Ectodermal cell (in vitro differentiated cells): ENCODE measurements around the gene EXOC2.

ENCODE experiments used
- H3K27ac ChIP-seq: 2 replicates; pipeline ENCODE4 v1.7.0; 2013; ENCODE audit warnings: mild to moderate bottlenecking, low read depth, low read length; ENCODE audit not compliant: insufficient read depth, poor library complexity, severe bottlenecking
- H3K27me3 ChIP-seq: 2 replicates; pipeline ENCODE4 v1.7.0; 2013; ENCODE audit warnings: mild to moderate bottlenecking, low read length; ENCODE audit not compliant: insufficient read depth, control insufficient read depth, poor library complexity, severe bottlenecking
- H3K36me3 ChIP-seq: one replicate; pipeline ENCODE4 v1.7.0; 2013; ENCODE audit warnings: low read length; ENCODE audit not compliant: control insufficient read depth, insufficient read depth
- H3K4me1 ChIP-seq: one replicate; pipeline ENCODE4 v1.7.0; 2013; ENCODE audit warnings: low read length; ENCODE audit not compliant: control insufficient read depth, insufficient read depth
- H3K4me3 ChIP-seq: 2 replicates; pipeline ENCODE4 v1.7.0; 2013; ENCODE audit warnings: low read depth, low read length, control low read depth; ENCODE audit not compliant: insufficient read depth
- H3K9me3 ChIP-seq: 2 replicates; pipeline ENCODE4 v1.7.0; 2013; ENCODE audit warnings: mild to moderate bottlenecking, low read length, moderate library complexity; ENCODE audit not compliant: control insufficient read depth
- WGBS, 2 experiments: methylation state at CpG; one replicate each; pipeline ENCODE4 v1.1.7; 2013; ENCODE audit warnings: missing lambda C conversion rate in 2 of 2; 5-methylcytosine and 5-hydroxymethylcytosine counted together

The EXOC2 gene

GRCh38 chr6:449057-449430, 243.9 kb downstream of the EXOC2 start:
- WGBS, 2 experiments, result 86 to 88% methylated on average over 12 of the region's 12 CpGs
- H3K27me3 ChIP-seq, result no peaks in the 10 kb centered on the region
- H3K36me3 ChIP-seq, result no peaks in the 10 kb centered on the region
- no peak overlapping the region for H3K4me3 ChIP-seq
- peaks cover 6% of the 10 kb centered on the region for H3K4me1 ChIP-seq
- no peak overlapping the region for H3K27ac ChIP-seq
- no peaks in the 10 kb centered on the region for H3K9me3 ChIP-seq

GRCh38 chr6:448296-449056, 244.5 kb downstream of the EXOC2 start:
- no peak overlapping the region for H3K4me3 ChIP-seq
- H3K27me3 ChIP-seq, result no peaks in the 10 kb centered on the region
- H3K9me3 ChIP-seq, result no peaks in the 10 kb centered on the region
- H3K36me3 ChIP-seq, result no peaks in the 10 kb centered on the region
- 93 to 95% methylated on average over 19 of the region's 19 CpGs for WGBS, 2 experiments
- peaks cover 6% of the 10 kb centered on the region for H3K4me1 ChIP-seq
- no peak overlapping the region for H3K27ac ChIP-seq

- H3K36me3 ChIP-seq, result no peaks in the 10 kb centered on the region
- H3K27me3 ChIP-seq, result no peaks in the 10 kb centered on the region
- whole genome bisulfite sequencing, 2 experiments, result 93% methylated on average over 28 of the region's 29 CpGs
- no peaks in the 10 kb centered on the region for H3K9me3 ChIP-seq
- no peak overlapping the region for H3K27ac ChIP-seq
- peaks cover 6% of the 10 kb centered on the region for H3K4me1 ChIP-seq
- no peak overlapping the region for H3K4me3 ChIP-seq
These were observed 245.4 kb downstream of the EXOC2 start for GRCh38 chr6:447381-448165.

- Histone ChIP-seq H3K4me3 (no peak overlapping the region), H3K4me1 (peaks cover 6% of the 10 kb centered on the region), H3K27ac (no peak overlapping the region), H3K9me3 (no peaks in the 10 kb centered on the region), H3K27me3 (no peaks in the 10 kb centered on the region), H3K36me3 (no peaks in the 10 kb centered on the region)
- WGBS, 2 experiments, result 92 to 93% methylated on average over 28 of the region's 28 CpGs
These were observed 246.2 kb downstream of the EXOC2 start for GRCh38 chr6:446418-447366.

- peaks cover 6% of the 10 kb centered on the region for H3K4me1 ChIP-seq
- no peak overlapping the region for H3K27ac ChIP-seq
- H3K27me3 ChIP-seq, result no peaks in the 10 kb centered on the region
- H3K9me3 ChIP-seq, result no peaks in the 10 kb centered on the region
- H3K4me3 ChIP-seq, result no peak overlapping the region
- no peaks in the 10 kb centered on the region for H3K36me3 ChIP-seq
- 90 to 92% methylated on average over 11 of the region's 11 CpGs for WGBS, 2 experiments
These were observed 247.1 kb downstream of the EXOC2 start for GRCh38 chr6:445571-446417.

- no peaks in the 10 kb centered on the region for H3K36me3 ChIP-seq
- H3K4me3 ChIP-seq, result no peak overlapping the region
- no peaks in the 10 kb centered on the region for H3K9me3 ChIP-seq
- WGBS, 2 experiments, result 92 to 93% methylated on average over 18 of the region's 18 CpGs
- H3K4me1 ChIP-seq, result peaks cover 6% of the 10 kb centered on the region
- H3K27me3 ChIP-seq, result no peaks in the 10 kb centered on the region
- no peak overlapping the region for H3K27ac ChIP-seq
These were observed 248.2 kb downstream of the EXOC2 start for GRCh38 chr6:444653-445275.

- 90 to 91% methylated on average over 19 of the region's 19 CpGs for WGBS, 2 experiments
- H3K4me1 ChIP-seq, result peaks cover 6% of the 10 kb centered on the region
- H3K36me3 ChIP-seq, result no peaks in the 10 kb centered on the region
- H3K9me3 ChIP-seq, result no peaks in the 10 kb centered on the region
- no peaks in the 10 kb centered on the region for H3K27me3 ChIP-seq
- no peak overlapping the region for H3K4me3 ChIP-seq
- H3K27ac ChIP-seq, result no peak overlapping the region
These were observed 249.2 kb downstream of the EXOC2 start for GRCh38 chr6:443621-444159.

GRCh38 chr6:441126-441920, 251.6 kb downstream of the EXOC2 start:
- WGBS, 2 experiments, result 91 to 94% methylated on average over 12 of the region's 12 CpGs
- peaks cover 3% of the 10 kb centered on the region for H3K4me1 ChIP-seq
- H3K9me3 ChIP-seq, result no peaks in the 10 kb centered on the region
- no peak overlapping the region for H3K27ac ChIP-seq
- no peaks in the 10 kb centered on the region for H3K36me3 ChIP-seq
- H3K4me3 ChIP-seq, result no peak overlapping the region
- no peaks in the 10 kb centered on the region for H3K27me3 ChIP-seq
